ENCODE measurements around the gene SIPA1. TPM values are rescaled to one million over a fixed set of nuclear protein-coding genes. Genes with fewer than 3 reads are reported as not detected.
"Not testable (repeated sequence)": the region's sequence is repeated elsewhere in the genome, so short reads cannot be mapped to it uniquely, and the experiment has no call there.

The SIPA1 gene
- total RNA-seq, 4 donors from 2014 or later = 14.9 to 21.6 (median 19.0) TPM

DNA sequence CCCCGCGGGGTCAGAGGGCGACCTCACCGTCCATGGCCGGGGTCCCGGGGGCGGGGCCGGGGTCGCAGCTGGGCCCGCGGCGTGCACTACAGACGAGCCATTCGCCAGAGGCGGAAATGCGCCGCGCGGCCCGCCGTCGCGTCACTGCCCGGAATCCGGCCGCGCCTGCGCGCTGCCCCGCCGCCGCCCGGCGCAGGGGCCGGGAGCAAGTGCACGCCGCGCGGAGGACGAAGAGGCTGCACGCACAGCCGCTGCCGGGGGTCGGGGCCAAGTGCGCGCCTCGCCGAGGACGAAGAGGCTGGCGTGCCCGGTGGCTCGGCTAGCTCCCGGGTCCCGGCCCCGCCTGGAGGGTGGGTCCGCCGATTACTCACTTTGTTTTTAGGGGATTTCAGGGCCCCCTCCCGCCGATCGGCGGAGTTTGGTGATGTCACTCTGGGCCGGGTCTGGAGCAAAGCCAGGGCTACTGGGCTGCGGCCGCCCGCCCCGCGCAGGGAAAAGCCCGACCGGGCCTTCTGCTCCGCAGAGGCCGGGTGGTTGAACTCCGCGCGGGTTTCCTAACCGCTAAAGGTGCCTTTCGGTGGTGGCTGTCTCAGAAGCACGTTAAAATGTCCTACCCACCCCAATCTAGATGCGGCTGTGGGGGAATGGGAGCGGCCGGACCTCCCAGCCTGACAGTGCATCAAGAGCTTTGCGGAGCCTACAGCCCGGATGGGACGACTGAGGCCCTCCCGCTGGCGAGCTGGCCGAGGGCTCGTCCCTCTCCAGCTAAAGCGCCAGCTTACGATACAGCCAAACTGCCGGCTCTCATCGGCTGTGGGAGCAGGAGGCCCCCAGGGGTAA is 25.1 kb downstream of the SIPA1 start, which contains the start of gene RELA:
RELA (minus strand) TSS at position 118 of the 840 bp plus-strand sequence; CDS start at position 34, 84 bp downstream.
- Histone ChIP-seq H3K4me3 (peak within 1 kb of the TSS; percentile 94), H3K9me3 (no peaks in the 10 kb centered on the region), H3K36me3 (peaks cover 37% of the 10 kb centered on the region), H3K4me1 (peaks cover 42% of the 10 kb centered on the region), H3K27ac (peak within 1 kb of the TSS; percentile 94), H3K27me3 (no peaks in the 10 kb centered on the region)
- TF ChIP-seq, protein P1, sequence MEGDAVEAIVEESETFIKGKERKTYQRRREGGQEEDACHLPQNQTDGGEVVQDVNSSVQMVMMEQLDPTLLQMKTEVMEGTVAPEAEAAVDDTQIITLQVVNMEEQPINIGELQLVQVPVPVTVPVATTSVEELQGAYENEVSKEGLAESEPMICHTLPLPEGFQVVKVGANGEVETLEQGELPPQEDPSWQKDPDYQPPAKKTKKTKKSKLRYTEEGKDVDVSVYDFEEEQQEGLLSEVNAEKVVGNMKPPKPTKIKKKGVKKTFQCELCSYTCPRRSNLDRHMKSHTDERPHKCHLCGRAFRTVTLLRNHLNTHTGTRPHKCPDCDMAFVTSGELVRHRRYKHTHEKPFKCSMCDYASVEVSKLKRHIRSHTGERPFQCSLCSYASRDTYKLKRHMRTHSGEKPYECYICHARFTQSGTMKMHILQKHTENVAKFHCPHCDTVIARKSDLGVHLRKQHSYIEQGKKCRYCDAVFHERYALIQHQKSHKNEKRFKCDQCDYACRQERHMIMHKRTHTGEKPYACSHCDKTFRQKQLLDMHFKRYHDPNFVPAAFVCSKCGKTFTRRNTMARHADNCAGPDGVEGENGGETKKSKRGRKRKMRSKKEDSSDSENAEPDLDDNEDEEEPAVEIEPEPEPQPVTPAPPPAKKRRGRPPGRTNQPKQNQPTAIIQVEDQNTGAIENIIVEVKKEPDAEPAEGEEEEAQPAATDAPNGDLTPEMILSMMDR (IDR thresholded peaks at IDR 0.05) = no peak
- peak; percentile 50 to 82 for TF ChIP-seq POLR2A (IDR thresholded peaks at IDR 0.05)
- TF ChIP-seq POLR2AphosphoS5 (IDR thresholded peaks at IDR 0.05) = peak in 2 of 3 donors; percentile 58 to 92
- no peak for TF ChIP-seq EP300 (IDR thresholded peaks at IDR 0.05)
- under 1% methylated on average over 50 of the region's 91 CpGs for WGBS
- DNase-seq (ENCODE audit: low spot score in 2 of 2) = peak; percentile 96 to 97

DNA sequence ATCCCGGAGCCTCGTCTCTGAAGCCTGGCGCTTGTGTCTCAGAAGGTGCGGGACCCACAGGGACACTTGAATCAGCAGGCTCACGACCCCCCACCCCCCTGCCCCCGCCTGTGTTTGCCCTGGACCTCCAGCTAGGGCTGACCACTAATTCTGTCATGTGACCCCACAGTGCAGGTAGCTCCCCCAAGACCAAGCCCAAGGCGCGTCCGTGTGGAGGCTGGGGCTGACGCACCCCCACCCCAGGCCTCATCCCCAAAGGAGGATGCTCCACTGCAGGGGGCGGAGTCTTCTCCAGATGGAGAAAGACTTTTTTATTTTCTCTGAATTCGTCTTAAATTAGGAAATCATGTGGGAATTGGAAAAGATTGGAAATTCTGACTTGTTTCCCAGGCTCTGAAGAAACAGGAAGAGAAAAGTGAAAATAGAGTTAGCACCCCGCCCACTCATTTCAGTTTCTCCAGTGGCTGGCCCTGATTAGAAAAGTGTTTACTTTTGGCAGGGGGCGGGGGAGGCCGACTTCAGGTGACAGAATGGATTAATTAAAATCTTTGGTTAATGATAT is 25.8 kb downstream of the SIPA1 start:
- H3K9me3 ChIP-seq = no peaks in the 10 kb centered on the region
- peak; percentile 88 to 90 for DNase-seq (ENCODE audit: low spot score in 2 of 2)
- H3K4me1 ChIP-seq = peaks cover 42% of the 10 kb centered on the region
- H3K36me3 ChIP-seq = peaks cover 30% of the 10 kb centered on the region
- no peak for TF ChIP-seq POLR2AphosphoS5 (IDR thresholded peaks at IDR 0.05)
- no peak for TF ChIP-seq POLR2A (IDR thresholded peaks at IDR 0.05)
- TF ChIP-seq EP300 (IDR thresholded peaks at IDR 0.05) = no peak
- TF ChIP-seq, protein P1 (IDR thresholded peaks at IDR 0.05) = no peak
- H3K4me3 ChIP-seq = peak overlapping the region; percentile 94
- under 1% methylated on average over 9 of the region's 15 CpGs for WGBS
- H3K27ac ChIP-seq = peak overlapping the region; percentile 94
- no peaks in the 10 kb centered on the region for H3K27me3 ChIP-seq

DNA sequence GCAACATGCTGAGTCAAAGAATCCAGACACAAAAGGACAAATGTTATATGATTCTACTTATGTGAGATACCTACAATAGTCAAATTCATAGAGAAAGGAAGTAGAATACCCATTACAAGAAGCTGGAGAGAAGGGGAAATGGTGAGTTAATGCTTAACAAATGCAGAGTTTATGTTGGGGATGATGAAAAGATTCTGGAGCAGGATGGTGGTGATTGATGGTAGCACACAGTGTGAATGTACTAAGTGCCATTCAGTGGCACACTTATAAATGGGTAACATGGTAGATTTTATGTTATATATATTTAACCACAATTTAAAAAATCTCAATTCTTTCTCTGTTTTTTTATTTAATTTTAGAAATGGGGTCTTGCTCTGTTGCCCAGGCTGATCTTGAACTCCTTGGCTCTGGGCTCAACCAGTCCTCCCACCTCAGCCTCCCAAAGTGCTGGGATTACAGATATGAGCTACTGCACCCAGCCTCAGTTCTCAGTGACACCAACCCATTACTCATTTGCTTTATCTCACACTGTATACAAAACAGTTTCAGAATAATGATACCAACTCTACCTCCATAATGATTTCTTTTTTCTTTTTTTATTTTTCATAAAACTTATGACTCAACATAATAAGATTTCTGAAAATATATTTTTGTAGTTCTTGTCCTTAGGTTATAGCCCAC is 34.4 kb downstream of the SIPA1 start:
- Histone ChIP-seq H3K27ac (no peak overlapping the region), H3K36me3 (no peaks in the 10 kb centered on the region), H3K27me3 (no peaks in the 10 kb centered on the region), H3K4me3 (no peak overlapping the region), H3K4me1 (no peaks in the 10 kb centered on the region), H3K9me3 (no peaks in the 10 kb centered on the region)
- TF ChIP-seq POLR2A (IDR thresholded peaks at IDR 0.05) (no peak), POLR2AphosphoS5 (IDR thresholded peaks at IDR 0.05) (no peak), EP300 (IDR thresholded peaks at IDR 0.05) (no peak)
- TF ChIP-seq, protein P1 (IDR thresholded peaks at IDR 0.05) = no peak
- DNase-seq (ENCODE audit: low spot score in 2 of 2) = no peak

DNA sequence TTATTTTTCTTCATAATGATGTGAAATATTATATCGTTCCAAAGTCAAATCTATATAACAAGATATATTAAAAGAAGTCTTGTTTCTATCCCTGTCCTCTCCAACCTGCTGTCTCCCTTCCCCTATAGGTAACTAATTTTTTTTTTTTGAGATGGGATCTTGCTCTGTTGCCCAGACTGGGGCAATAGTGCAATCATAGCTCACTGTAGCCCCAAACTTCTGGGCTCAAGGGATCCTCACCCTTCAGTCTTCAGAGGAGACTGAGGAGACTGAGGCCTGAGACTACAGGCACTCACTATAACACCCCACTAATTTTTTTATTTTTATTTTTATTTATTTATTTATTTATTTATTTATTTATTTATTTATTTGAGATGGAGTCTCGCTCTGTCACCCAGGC is 35.1 kb downstream of the SIPA1 start:
- no peaks in the 10 kb centered on the region for H3K9me3 ChIP-seq
- WGBS = 93% methylated on average over 2 of the region's 2 CpGs
- H3K27me3 ChIP-seq = no peaks in the 10 kb centered on the region
- H3K27ac ChIP-seq = no peak overlapping the region
- no peaks in the 10 kb centered on the region for H3K36me3 ChIP-seq
- no peak for DNase-seq (ENCODE audit: low spot score in 2 of 2)
- H3K4me1 ChIP-seq = no peaks in the 10 kb centered on the region
- no peak for TF ChIP-seq POLR2AphosphoS5 (IDR thresholded peaks at IDR 0.05)
- TF ChIP-seq EP300 (IDR thresholded peaks at IDR 0.05) = no peak
- H3K4me3 ChIP-seq = no peak overlapping the region

DNA sequence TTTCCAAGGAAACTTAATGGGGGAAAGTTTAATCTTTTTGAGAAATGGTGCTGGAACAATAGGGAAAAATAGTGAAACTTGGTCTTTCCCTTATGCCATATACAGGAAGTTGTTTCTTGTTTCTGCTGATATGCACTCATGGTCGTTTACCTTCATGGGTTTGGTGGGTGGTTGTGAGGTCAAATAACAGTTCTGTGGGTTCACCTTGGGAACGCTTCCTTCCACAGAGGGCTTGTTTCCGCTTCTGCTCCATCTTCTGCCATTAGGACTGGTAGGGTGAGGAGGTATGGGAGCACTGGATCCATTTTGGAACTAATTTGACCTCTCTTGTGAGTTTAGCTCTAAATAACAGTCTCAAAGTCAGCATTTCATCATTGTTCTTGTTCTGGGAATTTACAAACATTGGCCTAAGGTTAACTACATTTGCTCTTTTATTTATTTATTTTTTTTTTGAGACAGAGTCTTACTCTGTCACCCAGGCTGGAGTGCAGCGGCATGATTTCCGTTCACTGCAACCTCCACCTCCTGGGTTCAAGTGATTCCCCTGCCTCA is 42.4 kb downstream of the SIPA1 start:
- 83% methylated on average over 5 of the region's 5 CpGs for WGBS
- Histone ChIP-seq H3K27me3 (no peaks in the 10 kb centered on the region), H3K9me3 (no peaks in the 10 kb centered on the region), H3K4me1 (no peaks in the 10 kb centered on the region), H3K27ac (no peak overlapping the region), H3K36me3 (no peaks in the 10 kb centered on the region), H3K4me3 (no peak overlapping the region)
- TF ChIP-seq POLR2AphosphoS5 (IDR thresholded peaks at IDR 0.05) (no peak), EP300 (IDR thresholded peaks at IDR 0.05) (no peak), POLR2A (IDR thresholded peaks at IDR 0.05) (no peak)
- TF ChIP-seq, protein P1 (IDR thresholded peaks at IDR 0.05) = no peak
- no peak for DNase-seq (ENCODE audit: low spot score in 2 of 2)

DNA sequence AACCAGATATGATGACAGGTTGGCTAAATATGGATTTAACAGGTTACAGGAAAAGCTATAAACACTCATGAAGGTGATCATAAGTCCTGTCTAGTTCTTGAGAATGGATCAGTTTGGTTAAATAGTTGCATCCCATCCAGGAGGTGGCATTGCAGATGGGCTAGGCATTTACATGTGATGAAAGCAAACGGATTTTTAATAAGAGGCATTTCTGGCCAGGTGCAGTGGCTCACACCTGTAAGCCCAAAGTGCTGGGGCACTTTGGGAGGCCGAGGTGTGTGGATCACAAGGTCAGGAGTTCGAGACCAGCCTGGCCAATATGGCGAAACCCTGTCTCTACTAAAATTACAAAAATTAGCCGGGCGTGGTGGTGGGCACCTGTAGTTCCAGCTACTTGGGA is 45.6 kb downstream of the SIPA1 start:
- not testable (repeated sequence) for DNase-seq (ENCODE audit: low spot score in 2 of 2); H3K36me3 ChIP-seq; H3K27me3 ChIP-seq; H3K4me1 ChIP-seq; H3K9me3 ChIP-seq; H3K4me3 ChIP-seq; H3K27ac ChIP-seq
- 79% methylated on average over 6 of the region's 6 CpGs for WGBS

Measured in suprapubic skin (tissue), 4 donors.